GM18867 (cell line): Measurements from ENCODE around the gene TBRG4.

ENCODE experiments used
- ATAC-seq: cut with Tn5 transposase; IDR thresholded peaks from one replicate; pipeline ENCODE4 v1.9.1; 2021; ENCODE audit warnings: mild to moderate bottlenecking, moderate library complexity; ENCODE audit not compliant: unreplicated experiment

The TBRG4 gene

DNA sequence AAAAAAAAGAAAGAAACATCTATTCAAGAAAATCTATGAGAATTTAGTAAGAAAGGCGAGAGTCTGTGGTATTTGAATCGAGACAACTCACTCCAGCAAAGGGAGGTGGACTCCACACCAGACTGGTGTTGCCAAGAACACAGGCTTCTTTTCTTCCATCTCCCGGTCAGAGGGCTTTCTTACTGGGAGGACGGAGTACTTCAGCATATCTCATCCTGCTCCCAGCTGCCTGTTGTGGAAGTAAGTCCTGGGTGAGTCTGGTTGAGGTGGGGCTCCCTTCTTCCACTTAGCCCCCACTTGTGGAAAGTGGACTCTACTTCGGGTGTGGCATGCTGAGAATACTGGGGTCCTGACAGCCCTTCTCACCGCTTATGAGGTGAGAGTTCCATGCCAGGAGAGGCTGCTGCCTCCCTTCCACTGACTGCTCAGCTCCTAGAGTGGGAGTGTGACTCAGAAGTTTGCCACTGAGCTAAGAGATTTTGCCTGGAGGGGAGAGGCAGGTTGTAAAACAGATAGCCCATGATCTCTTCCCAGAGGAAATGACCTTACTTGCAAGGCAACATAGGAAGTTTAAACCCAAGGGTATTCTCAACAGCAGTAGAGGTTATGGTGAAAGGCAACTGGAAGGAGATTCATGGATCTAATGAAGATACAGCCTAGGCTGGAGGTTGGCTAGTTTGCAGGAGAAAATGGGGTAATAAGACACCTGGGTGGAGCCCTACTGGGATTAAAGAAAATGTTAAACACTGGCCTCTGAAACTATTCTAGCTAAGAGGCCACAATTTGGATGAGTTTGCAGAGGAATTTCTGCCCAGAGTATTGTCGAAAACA lies 19.2 kb downstream of the TBRG4 start:
- no peak for ATAC-seq

- ATAC-seq: no peak
Observed at GRCh38 chr7:45089341-45089891, 22.1 kb downstream of the TBRG4 start.

DNA sequence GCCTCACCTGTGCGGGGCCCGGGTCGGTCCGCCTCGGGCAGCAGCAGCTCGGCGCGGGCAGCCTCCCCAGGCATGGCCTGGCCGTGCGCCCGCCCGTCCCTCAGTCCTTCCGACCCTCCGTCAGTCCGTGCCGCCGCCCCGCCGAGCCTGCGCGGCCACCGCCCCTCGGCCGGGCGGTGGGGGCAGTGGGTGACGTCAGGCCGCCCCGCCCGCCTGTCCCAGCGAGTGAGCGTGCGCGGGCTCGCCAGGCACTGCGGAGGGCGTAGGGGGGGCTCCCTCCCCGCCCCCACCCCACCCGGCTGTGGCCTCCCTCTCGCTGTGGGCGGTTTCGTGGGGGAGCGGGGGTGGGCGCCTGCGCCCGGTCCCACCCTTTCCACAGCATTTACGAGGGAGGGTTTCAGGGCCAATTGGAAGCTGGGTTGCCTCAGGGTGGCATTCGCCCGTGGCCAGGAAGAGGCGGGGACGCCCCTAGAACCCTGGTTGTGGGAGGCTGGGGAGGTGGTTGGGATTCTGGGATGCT lies 22.6 kb downstream of the TBRG4 start, which contains the start of gene NACAD:
NACAD (minus strand) TSS at position 149 of the 520 bp plus-strand sequence; CDS start at position 74, 75 bp downstream.
- no peak for ATAC-seq

- ATAC-seq: no peak
Observed at GRCh38 chr7:45088146-45088701, 23.3 kb downstream of the TBRG4 start.

DNA sequence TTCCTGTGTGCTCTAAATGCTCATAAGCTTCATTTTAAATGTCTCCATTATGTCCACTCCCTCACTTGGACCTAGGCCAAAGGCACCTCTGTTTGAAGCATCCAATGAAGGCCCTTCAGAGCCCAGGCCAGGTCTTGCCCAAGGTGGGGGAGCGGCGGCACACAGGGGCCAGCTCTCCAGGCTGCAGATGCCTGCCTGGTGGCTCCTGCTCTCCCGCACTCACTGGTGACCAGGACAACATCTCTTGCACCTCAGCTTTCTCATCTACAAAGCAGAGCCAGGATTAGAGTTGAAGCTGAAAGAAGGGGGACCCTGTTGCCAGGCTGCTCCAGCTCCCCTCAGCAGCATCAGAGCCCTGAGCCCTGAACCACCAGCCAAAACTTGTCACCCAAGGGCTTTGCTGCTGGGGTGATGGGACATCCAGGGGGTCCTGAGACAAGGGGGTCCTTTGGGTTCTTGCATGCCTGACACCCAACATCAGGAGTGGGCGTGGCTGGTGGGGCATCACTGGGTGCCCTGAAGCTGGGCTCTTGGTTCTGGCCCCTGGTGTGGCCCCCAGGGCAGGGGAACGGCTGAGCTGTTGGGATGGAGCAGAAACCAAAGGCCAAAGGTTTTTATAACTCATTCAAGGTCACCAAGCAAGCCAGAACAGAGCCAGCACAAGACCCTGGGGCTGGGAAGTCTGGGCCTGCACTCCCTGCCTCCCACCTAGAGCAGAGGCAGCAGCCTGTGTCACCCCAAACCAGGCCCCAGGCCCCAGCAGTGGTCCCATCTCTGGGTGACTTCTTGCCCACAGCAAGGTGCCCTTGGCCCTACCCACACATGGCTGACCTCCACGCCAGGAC lies 24.0 kb downstream of the TBRG4 start:
- ATAC-seq: no peak

DNA sequence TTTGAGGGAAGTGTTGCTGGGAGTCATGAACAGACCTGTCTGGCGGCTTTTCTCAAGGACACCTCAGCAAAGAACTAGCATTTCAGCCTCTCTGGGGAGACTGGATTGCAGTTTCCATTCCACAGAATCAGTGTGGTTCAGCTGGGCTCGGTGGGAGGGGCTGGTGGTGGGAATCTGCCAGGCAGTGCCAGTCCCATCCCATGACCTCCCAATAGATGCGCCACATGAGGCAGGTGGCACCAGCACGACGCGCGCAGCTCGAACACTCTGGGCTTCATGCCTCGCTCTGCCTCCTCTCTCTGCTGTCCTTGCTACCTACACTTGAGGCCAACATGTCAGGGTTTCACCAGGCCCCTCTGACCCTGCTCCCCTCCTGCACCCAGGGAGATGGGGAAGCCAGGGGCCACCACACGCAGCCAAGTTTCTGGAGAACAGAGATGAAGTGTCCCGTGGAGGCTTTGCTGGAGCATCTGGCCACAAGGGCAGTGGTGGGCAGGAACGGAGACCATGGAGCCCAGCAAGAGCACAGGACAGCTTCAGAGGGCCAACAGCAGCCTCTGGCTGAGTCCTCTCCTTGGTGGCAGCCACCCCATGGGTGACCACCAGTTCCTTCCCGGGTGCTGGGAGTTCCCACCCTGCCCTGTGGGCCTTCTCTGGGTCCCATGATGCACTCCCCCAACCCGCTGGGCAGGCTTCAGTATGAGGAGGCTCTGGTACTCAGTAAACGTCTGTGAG lies 25.0 kb downstream of the TBRG4 start:
- no peak for ATAC-seq

- ATAC-seq: no peak
Observed at GRCh38 chr7:45085619-45086200, 25.8 kb downstream of the TBRG4 start.

DNA sequence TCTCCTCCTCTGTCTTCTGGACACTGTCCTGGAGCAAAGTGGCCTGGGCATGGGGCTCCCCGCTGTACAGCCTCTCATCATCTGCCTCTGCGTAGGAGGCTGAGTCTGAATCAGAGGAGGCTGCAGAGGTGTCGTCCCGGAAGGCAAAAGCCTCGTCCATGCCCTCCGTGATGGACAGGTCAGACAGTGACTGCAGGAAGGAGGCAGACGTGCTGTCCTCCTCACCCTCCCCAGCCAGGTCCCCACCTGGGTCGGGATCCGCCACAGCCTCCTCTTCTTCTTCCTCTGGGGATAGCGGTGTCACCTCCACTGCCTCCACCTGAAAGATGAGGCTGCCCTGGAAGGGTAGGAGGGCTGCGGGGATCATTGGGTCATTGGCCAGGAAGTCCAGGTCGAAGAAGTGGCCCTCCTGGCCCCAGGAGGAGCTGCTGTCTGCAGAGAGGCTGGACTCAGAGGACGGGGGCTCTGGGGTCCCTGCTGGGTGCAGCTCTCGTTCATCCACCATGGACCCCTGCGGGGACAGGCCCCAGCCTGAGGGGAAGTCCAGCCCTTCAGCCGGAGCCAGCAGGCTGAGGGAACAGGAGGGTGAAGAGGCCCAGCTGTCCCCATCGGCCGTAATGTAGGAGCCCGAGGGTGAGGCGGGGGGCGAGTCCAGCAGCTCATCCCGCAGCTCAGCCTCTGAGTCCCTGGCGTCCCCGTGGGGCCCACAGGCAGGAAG lies 26.4 kb downstream of the TBRG4 start:
- no peak for ATAC-seq

GRCh38 chr7:45084336-45084735 lies 27.2 kb downstream of the TBRG4 start:
- no peak for ATAC-seq

- ATAC-seq: no peak
Observed at GRCh38 chr7:45082831-45083331, 28.6 kb downstream of the TBRG4 start.

- ATAC-seq: no peak
Observed at GRCh38 chr7:45082031-45082830, 29.3 kb downstream of the TBRG4 start.

GRCh38 chr7:45081670-45081974 lies 29.9 kb downstream of the TBRG4 start:
- no peak for ATAC-seq

GRCh38 chr7:45080958-45081669 lies 30.4 kb downstream of the TBRG4 start:
- ATAC-seq: no peak

DNA sequence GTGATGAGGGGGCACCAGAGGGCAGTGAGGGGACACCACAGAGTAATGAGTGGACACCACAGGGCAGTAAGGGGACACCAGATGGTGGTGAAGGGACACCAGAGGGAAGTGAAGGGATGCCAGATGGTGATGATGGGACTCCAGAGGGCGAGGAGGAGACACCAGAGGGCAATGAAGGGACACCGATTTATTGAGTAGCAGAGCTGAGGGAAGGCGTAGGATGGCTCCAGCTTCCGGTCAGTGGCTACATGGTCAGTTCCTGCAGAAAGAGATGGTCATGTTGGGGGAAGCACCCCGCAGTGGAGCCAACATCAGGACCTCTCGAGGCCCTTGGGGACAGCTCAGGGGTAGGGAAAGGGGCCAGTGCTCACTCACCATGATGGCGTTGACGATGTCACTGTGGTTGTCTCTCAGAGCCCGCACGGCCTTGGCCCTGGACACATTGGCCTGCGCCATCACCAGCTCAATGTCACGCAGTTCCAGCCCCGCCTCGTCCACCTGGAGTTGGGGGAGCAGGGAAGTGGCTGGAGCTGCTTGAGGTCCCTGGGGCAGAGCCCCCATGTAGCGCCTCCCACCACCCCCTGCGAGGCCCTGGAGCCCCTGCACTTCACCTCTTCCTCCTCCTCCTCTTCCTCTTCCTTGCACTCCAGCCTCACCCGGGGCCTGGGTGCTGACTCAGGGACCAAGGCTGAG lies 31.1 kb downstream of the TBRG4 start:
- no peak for ATAC-seq

GRCh38 chr7:45078125-45078681 lies 33.3 kb downstream of the TBRG4 start:
- no peak for ATAC-seq

- ATAC-seq: no peak
Observed at GRCh38 chr7:45077579-45077978, 33.9 kb downstream of the TBRG4 start.

DNA sequence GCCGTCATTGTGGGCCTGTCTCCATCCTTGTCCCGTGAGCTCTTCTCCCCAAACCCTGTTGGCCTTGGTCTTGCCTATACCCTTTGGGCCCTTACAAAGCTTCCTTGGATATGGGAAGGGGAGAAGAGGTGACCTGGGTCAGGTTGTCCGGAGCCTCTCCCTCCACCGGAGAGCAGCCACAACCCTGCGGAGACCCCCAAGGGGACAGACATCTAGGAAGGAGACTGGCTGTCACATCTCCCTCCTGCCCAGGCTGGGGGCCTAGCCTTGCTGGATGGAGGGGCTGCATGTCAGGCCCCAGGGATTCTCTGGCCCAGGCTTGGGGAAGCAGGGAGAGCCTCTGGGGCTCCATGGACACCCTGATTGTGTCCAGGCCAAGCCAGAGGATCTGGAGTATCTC lies 34.6 kb downstream of the TBRG4 start:
- no peak for ATAC-seq
